Kidney epithelial cell (primary cell): ENCODE results near the gene CHST6. TPM values are rescaled to one million over a fixed set of nuclear protein-coding genes. Genes with fewer than 3 reads are reported as not detected.

Experiments used
- DNase-seq: peaks from one replicate; pipeline ENCODE4 v3.0.0-alpha.2; 2010; ENCODE audit warnings: low read depth
- H3K27me3 ChIP-seq: 2 replicates; pipeline ENCODE4 v1.6.0; 2011; ENCODE audit warnings: low read length; ENCODE audit not compliant: control insufficient read depth, insufficient read depth
- H3K36me3 ChIP-seq: 2 replicates; pipeline ENCODE4 v1.5.1; 2011; ENCODE audit warnings: low read length; ENCODE audit not compliant: control insufficient read depth, insufficient read depth
- H3K4me3 ChIP-seq: 2 replicates; pipeline ENCODE4 v1.5.1; 2011; ENCODE audit warnings: low read depth, mild to moderate bottlenecking, control low read depth, low read length
- CTCF ChIP-seq: IDR thresholded peaks from 2 replicates; pipeline ENCODE4 v1.5.1; 2011; ENCODE audit warnings: mild to moderate bottlenecking, moderate library complexity, low read length, control low read depth, inconsistent platforms; ENCODE audit not compliant: insufficient read depth, poor library complexity, severe bottlenecking
- total RNA-seq: library from RNA; depleted of rRNA; stranded (reverse); fragments of >200 nt; gene quantifications from 2 replicates; pipeline ENCODE4 v1.2.3, GENCODE V29; 2015

Gene CHST6
- total RNA-seq, 1 donor from 2014 or later = 2.4 TPM

DNA sequence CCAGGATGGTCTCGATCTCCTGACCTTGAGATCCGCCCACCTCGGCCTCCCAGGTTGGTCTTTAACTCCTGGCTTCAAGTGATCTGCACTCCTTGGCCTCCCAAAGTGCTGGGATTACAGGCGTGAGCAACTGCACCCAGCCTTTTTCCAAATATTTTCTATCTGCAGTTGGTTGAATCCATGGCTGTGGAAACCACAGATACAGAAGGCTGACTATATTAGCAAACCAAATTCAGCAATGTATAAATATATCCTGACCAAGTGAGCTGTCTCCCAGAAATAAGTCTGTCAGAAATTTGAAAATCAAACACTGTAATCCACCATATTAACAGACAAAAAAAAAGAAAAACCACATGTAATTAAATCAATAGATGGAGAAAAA lies 71.5 kb downstream of the CHST6 start:
- no peak for DNase-seq
- Histone ChIP-seq H3K36me3 (no peaks in the 10 kb centered on the region), H3K4me3 (no peak overlapping the region), H3K27me3 (no peaks in the 10 kb centered on the region)
- TF ChIP-seq CTCF = no peak

Other genes starting within 250 kb of the CHST6 start
- 93.8 and 119 TPM in 2 replicates for gene BCAR1, start 243.8 kb downstream of the CHST6 start, total RNA-seq
- 38.0 and 59.7 TPM in 2 replicates for gene CFDP1, start 61.9 kb downstream of the CHST6 start, total RNA-seq
- 29.1 and 30.2 TPM in 2 replicates for gene TMEM170A, start 30.8 kb downstream of the CHST6 start, total RNA-seq
- 0.07 TPM in 1 of 2 replicates, not detected in the other for gene CHST5, start 40.7 kb upstream of the CHST6 start, total RNA-seq
- 14.9 and 16.0 TPM in 2 replicates for gene TMEM231, start 60.8 kb upstream of the CHST6 start, total RNA-seq
- gene GABARAPL2, start 70.9 kb upstream of the CHST6 start, total RNA-seq = 67.9 and 75.6 TPM in 2 replicates
- 54.6 and 60.5 TPM in 2 replicates for gene ADAT1, start 127.8 kb upstream of the CHST6 start, total RNA-seq
- 190 and 233 TPM in 2 replicates for gene KARS1, start 152.2 kb upstream of the CHST6 start, total RNA-seq
- gene TERF2IP, start 152.3 kb upstream of the CHST6 start, total RNA-seq = 56.8 and 59.9 TPM in 2 replicates
- gene CPHXL2, start 181.6 kb upstream of the CHST6 start, total RNA-seq = not detected in 2 replicates
- not detected in 2 replicates for gene DUXB, start 206.0 kb upstream of the CHST6 start, total RNA-seq
- gene CPHXL, start 231.0 kb upstream of the CHST6 start, total RNA-seq = not detected in 2 replicates